DLD1 (cell line): Measurements from ENCODE around the gene PDE4B.

Experiments
- in situ Hi-C: cut with HindIII; loops from 2 replicates; pipeline ENCODE4 v1.10.0; 2017; ENCODE audit warnings: low sequenced_read_pairs

Gene PDE4B

GRCh38 chr1:66346057-66346795 lies 553.5 kb downstream of the PDE4B start:
- in situ Hi-C loops: no loop called here

- in situ Hi-C loops: no loop called here
Observed at GRCh38 chr1:66346873-66347272, 554.2 kb downstream of the PDE4B start.

GRCh38 chr1:66348776-66349175 lies 556.1 kb downstream of the PDE4B start:
- in situ Hi-C loops: no loop called here

- in situ Hi-C loops: no loop called here
Observed at GRCh38 chr1:66349242-66349641, 556.5 kb downstream of the PDE4B start.

GRCh38 chr1:66350001-66350547 lies 557.4 kb downstream of the PDE4B start:
- in situ Hi-C loops: no loop called here

GRCh38 chr1:66351478-66351877 lies 558.8 kb downstream of the PDE4B start:
- in situ Hi-C loops: no loop called here

- in situ Hi-C loops: no loop called here
Observed at GRCh38 chr1:66351913-66352312, 559.2 kb downstream of the PDE4B start.

GRCh38 chr1:66352792-66353191 lies 560.1 kb downstream of the PDE4B start:
- in situ Hi-C loops: no loop called here

GRCh38 chr1:66353257-66353656 lies 560.6 kb downstream of the PDE4B start:
- in situ Hi-C loops: no loop called here

GRCh38 chr1:66354311-66355201 lies 561.9 kb downstream of the PDE4B start:
- in situ Hi-C loops: no loop called here

GRCh38 chr1:66355756-66356155 lies 563.1 kb downstream of the PDE4B start:
- in situ Hi-C loops: no loop called here

- in situ Hi-C loops: no loop called here
Observed at GRCh38 chr1:66356605-66357004, 563.9 kb downstream of the PDE4B start.

- in situ Hi-C loops: no loop called here
Observed at GRCh38 chr1:66357021-66357420, 564.3 kb downstream of the PDE4B start.

GRCh38 chr1:66357478-66358197 lies 564.9 kb downstream of the PDE4B start:
- in situ Hi-C loops: no loop called here

- in situ Hi-C loops: no loop called here
Observed at GRCh38 chr1:66359269-66359668, 566.6 kb downstream of the PDE4B start.

- in situ Hi-C loops: no loop called here
Observed at GRCh38 chr1:66359815-66360214, 567.1 kb downstream of the PDE4B start.

GRCh38 chr1:66360285-66360724 lies 567.6 kb downstream of the PDE4B start:
- in situ Hi-C loops: no loop called here

- in situ Hi-C loops: no loop called here
Observed at GRCh38 chr1:66364578-66365391, 572.1 kb downstream of the PDE4B start.

GRCh38 chr1:66365635-66366034 lies 572.9 kb downstream of the PDE4B start:
- in situ Hi-C loops: no loop called here

GRCh38 chr1:66366634-66367033 lies 573.9 kb downstream of the PDE4B start:
- in situ Hi-C loops: no loop called here
